Measurements from ENCODE around the gene TYMP.
A peak's percentile ranks its signal among the peaks of the same experiment; 100 is the strongest.

Gene TYMP

GRCh38 chr22:50563413-50564160, 33.8 kb upstream of the TYMP start:
- ChIA-PET CTCF (interaction anchor here (0.8 to 5.2 kb wide), 26 partner anchors 9 to 324 kb away, joined by 3 to 68 read pairs (median 4); partner anchors contain the start of genes ARSA, CHKB, CPT1B and KLHDC7B), POLR2A (interaction anchor here (0.6 to 1.3 kb wide), 6 partner anchors 13 to 696 kb away, joined by 3 to 6 read pairs (median 4); partner anchors contain the start of genes CPT1B, LMF2 and NCAPH2)
- TF ChIP-seq CTCF (IDR thresholded peaks at IDR 0.05; ENCODE audit: control extremely low read depth, extremely low read depth, low read depth, missing control alignments) = no peak
- DNase-seq (ENCODE audit: extremely low spot score) = no peak

DNA sequence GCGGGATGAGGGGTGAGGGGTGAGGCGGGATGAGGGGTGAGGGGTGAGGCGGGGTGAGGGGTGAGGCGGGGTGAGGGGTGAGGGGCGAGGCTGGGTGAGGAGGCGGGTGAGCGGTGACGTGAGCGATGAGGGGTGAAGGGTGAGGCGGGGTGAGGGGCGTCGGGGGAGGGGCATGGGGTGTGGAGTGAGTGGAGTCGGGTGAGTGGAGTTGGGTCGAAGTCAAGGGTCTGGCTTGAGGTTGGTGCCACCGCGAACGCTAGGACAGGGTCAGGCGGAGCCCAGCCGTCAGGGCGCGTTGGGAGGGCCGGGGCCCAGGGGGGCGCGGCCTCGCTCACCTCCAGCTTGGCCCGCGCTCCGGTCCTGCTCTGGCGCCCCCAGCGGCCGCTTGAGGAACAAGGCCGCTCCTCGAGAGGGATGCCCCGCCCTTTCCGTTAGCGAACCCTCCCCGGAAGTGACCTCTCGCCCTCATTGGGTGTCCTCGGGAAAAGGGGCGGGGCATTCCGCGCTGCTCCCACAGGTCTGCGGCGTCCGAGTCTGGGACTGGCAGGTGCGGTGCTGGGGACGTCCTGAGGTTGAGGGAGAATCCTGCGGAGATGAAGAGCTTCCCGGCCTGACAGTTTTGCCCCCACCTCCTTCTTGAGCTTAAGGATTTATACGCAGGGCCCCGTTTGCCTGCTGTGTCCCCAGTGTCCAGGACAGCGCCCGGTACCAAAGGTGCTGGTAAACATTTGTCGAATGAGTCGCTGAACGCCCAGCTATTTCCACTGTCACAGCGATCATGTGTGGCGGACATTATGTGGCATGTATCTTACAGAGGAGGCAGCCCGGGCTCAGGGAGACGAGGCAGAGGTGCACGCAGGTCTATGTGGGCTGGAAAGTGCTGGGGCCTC, 33.0 kb upstream of the TYMP start, which contains the start of gene SYCE3:
SYCE3 (minus strand) TSS at position 397 of the 890 bp plus-strand sequence. CDS start 6,514 bp downstream, outside the sequence.
- ChIA-PET POLR2A (interaction anchor here (0.6 to 1.3 kb wide), 4 partner anchors 14 to 55 kb away, joined by 3 to 6 read pairs (median 4); partner anchors contain the start of genes CPT1B, LMF2 and NCAPH2), CTCF (interaction anchor here (0.6 to 5.2 kb wide), 30 partner anchors 10 to 323 kb away, joined by 3 to 68 read pairs (median 4); partner anchors contain the start of genes ARSA, CHKB, CPT1B and KLHDC7B)
- peak; percentile 85 for TF ChIP-seq CTCF (IDR thresholded peaks at IDR 0.05; ENCODE audit: control extremely low read depth, extremely low read depth, low read depth, missing control alignments)
- DNase-seq (ENCODE audit: extremely low spot score) = peak; percentile 98

DNA sequence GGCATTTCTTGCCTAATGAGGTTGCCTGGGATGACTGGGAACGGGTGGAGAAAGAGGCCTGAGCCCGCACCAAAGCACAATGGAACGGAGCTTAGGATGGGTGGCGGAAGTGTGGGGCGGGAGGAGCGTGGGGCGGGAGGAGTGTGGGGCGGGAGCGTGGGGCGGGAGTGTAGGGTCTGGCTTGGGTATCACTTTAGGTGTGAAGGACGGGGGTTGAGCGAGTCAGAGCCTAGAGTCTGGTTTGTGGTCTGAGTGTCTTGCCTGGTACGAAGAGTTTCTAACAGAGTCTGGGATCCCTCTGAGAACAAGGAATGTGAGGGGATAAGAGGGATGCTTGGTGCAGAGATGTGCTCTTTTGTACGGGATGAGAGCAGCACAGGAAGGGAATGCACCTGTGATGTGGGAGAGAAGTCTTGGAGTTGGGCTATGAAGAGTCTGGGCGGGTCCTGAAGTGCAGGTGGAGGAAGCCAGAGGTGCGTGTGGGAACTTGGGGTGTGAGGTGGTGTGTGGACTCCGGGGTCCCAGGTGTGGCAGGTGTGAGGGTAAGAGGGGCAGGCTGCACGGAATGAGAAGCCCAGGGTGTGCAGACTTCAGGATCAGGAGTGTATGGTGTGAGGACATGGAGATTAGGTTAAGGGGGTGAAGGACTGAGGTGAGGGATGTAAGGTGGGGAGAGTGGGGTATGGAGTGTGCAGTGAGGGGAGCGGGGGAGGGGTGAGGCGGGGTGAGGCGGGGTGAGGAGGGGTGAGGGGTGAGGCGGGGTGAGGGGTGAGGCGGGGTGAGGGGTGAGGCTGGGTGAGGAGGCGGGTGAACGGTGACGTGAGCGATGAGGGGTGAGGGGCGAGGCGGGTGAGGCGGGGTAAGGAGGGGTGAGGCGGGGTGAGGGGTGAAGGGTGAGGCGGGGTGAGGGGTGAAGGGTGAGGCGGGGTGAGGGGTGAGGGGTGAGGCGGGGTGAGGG, 31.9 kb upstream of the TYMP start:
- no peak for TF ChIP-seq CTCF (IDR thresholded peaks at IDR 0.05; ENCODE audit: control extremely low read depth, extremely low read depth, low read depth, missing control alignments)
- DNase-seq (ENCODE audit: extremely low spot score) = no peak
- ChIA-PET POLR2A (no interaction called here), CTCF (interaction anchor here (2.2 kb wide), 2 partner anchors 9 to 13 kb away, joined by 6 to 7 read pairs; no protein-coding TSS in a partner anchor)

DNA sequence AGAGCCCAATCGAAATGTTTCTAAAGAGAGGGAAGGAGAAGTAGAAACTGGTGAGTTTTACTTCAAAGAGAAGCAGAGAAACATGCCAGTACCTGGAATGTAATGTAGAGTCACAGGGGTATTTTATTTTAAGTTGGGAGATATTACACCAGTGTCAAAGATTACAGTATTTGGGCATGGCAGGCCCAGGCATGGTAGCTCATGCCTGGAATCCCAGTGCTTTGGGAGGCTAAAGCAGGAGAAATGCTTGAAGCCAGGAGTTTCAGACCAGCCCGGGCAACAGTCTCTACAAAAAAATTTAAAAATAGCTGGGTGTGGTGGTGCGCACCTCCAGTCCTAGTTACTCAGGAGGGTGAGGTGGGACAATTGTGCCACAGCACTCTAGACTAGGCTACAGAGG, 30.2 kb upstream of the TYMP start:
- ChIA-PET POLR2A (interaction anchor here (0.6 kb wide), 1 partner anchor 60 kb away, joined by 4 read pairs; no protein-coding TSS in a partner anchor), CTCF (interaction anchor here (1.0 to 2.2 kb wide), 5 partner anchors 10 to 74 kb away, joined by 3 to 7 read pairs (median 6); partner anchors contain the start of genes KLHDC7B and SCO2)
- no peak for DNase-seq (ENCODE audit: extremely low spot score)
- no peak for TF ChIP-seq CTCF (IDR thresholded peaks at IDR 0.05; ENCODE audit: control extremely low read depth, extremely low read depth, low read depth, missing control alignments)

- ChIA-PET CTCF (interaction anchor here (1.0 to 2.3 kb wide), 7 partner anchors 9 to 64 kb away, joined by 4 to 11 read pairs (median 4); partner anchors contain the start of gene SCO2), POLR2A (no interaction called here)
- no peak for TF ChIP-seq CTCF (IDR thresholded peaks at IDR 0.05; ENCODE audit: control extremely low read depth, extremely low read depth, low read depth, missing control alignments)
- no peak for DNase-seq (ENCODE audit: extremely low spot score)
These were observed 26.9 kb upstream of the TYMP start for GRCh38 chr22:50556703-50557102.

All from GM10248 (cell line).